ENCODE measurements around the gene LINGO4. TPM values are rescaled to one million over a fixed set of nuclear protein-coding genes. Genes with fewer than 3 reads are reported as not detected.
A peak's percentile ranks its signal among the peaks of the same experiment; 100 is the strongest.

LINGO4 gene
- total and polyA plus RNA-seq, 7 donors = 0.36 to 18.2 (median 4.6) TPM

DNA sequence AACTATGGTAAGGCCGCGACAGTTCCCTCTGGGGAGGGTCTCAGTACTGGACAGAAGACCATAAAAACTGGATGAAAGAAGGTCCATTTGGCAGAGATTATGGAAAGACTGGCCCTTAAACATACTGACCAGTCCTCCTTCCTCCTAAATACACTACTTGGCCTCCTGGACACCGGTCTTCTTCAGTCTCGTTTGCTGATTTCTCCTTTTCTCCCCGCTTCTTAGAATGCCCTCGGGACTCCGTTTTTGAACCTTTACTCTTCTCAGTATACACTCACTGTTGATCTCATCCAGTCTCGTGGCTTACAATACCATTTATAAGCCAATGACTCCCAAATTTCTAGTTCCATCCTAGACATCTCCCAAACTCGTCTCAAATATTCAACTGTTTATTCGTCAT lies 41.2 kb downstream of the LINGO4 start:
- H3K4me3 ChIP-seq = peak overlapping the region; percentile 88
- peak; percentile 7 to 18 (median 9) for ATAC-seq
- no peaks in the 10 kb centered on the region for H3K27me3 ChIP-seq (ENCODE audit: insufficient read depth in 3 of 3, low read length in 2 of 3)
- H3K9me3 ChIP-seq = no peaks in the 10 kb centered on the region
- whole genome bisulfite sequencing, 3 donors = 39 to 59% (median 47%) methylated on average over 10 of the region's 10 CpGs
- peaks cover 10 to 36% of the 10 kb centered on the region in 2 donors for H3K36me3 ChIP-seq (ENCODE audit: insufficient read depth in 1 of 2, low read depth in 1 of 2)
- intact Hi-C loops (cut with DNase I) = loop anchor here (5.0 to 10.0 kb wide), 2 partner anchors 71 to 73 kb away; partner anchors contain the start of genes C2CD4D (in 2 of the 2) and RORC (in 1 of the 2)
- DNase-seq = no peak
- TF ChIP-seq, protein P1, sequence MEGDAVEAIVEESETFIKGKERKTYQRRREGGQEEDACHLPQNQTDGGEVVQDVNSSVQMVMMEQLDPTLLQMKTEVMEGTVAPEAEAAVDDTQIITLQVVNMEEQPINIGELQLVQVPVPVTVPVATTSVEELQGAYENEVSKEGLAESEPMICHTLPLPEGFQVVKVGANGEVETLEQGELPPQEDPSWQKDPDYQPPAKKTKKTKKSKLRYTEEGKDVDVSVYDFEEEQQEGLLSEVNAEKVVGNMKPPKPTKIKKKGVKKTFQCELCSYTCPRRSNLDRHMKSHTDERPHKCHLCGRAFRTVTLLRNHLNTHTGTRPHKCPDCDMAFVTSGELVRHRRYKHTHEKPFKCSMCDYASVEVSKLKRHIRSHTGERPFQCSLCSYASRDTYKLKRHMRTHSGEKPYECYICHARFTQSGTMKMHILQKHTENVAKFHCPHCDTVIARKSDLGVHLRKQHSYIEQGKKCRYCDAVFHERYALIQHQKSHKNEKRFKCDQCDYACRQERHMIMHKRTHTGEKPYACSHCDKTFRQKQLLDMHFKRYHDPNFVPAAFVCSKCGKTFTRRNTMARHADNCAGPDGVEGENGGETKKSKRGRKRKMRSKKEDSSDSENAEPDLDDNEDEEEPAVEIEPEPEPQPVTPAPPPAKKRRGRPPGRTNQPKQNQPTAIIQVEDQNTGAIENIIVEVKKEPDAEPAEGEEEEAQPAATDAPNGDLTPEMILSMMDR (IDR thresholded peaks at IDR 0.05) = no peak
- peaks cover 14% of the 10 kb centered on the region for H3K4me1 ChIP-seq
- peak overlapping the region; percentile 89 for H3K27ac ChIP-seq

DNA sequence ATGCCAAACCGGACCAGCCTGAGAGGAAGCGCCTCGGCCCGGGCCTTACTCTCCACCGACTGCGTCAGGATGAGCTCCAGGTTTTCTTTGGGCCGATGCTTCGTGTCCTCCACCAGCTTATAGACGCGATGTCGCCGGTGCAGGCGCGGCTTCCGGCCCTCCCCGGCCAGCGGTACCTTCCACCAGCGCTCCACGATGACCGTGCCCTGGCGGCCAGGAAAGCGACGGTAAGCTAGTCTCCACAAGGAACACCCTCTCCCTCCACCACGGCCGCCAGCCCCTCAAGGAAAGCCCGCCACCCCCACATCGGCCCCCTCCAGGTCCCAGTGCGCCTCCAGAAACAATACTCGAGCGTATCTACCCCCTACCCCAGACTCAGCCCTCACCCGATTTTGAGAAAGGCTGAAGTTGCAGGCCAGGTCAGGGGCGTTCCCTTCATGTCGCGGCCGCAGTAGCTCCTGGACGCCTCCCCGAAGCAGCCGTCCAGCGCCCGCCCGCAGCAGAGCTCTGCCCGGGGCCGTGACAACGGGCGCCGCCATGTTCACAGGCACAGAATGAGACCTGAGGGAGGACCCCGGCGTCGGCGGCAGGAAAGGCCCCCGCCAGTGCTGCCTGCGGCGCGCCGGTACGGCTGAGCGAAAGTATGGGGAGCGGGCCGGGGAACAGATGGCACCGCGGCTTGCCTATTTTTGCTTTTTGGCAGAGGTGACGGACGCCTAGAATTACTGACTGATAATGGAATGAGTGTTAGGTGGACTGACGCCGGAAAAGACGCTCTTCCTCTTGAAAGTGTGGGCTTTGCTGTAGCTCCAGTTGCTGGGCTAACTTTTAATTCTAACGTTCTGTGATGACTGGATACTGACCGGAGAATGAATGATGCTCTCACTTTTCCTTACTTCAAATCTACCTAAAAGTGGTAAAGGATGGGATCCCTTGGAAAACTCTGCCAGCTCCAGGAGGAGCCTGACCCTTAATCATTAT lies 42.0 kb downstream of the LINGO4 start, which contains the start of gene MRPL9:
TSS of gene MRPL9 (minus strand) at position 556 of the 981 bp plus-strand sequence. CDS start at position 539, 17 bp downstream.
- intact Hi-C loops (cut with DNase I) = loop anchor here (5.0 to 10.0 kb wide), 2 partner anchors 72 to 74 kb away; partner anchors contain the start of genes C2CD4D (in 2 of the 2) and RORC (in 1 of the 2)
- Histone ChIP-seq H3K36me3 (ENCODE audit: insufficient read depth in 1 of 2, low read depth in 1 of 2) (peaks cover 13 to 44% of the 10 kb centered on the region in 2 donors), H3K9me3 (no peaks in the 10 kb centered on the region), H3K4me3 (peak within 1 kb of the TSS; percentile 88), H3K27me3 (ENCODE audit: insufficient read depth in 3 of 3, low read length in 2 of 3) (no peaks in the 10 kb centered on the region), H3K27ac (peak within 1 kb of the TSS; percentile 89), H3K4me1 (peaks cover 14% of the 10 kb centered on the region)
- DNase-seq = peak; percentile 85 to 93
- peak; percentile 97 to 99 (median 98) for ATAC-seq
- 0 to 1% (median 0%) methylated on average over 68 of the region's 68 CpGs for WGBS, 3 donors
- TF ChIP-seq, protein P1 (IDR thresholded peaks at IDR 0.05) = no peak

DNA sequence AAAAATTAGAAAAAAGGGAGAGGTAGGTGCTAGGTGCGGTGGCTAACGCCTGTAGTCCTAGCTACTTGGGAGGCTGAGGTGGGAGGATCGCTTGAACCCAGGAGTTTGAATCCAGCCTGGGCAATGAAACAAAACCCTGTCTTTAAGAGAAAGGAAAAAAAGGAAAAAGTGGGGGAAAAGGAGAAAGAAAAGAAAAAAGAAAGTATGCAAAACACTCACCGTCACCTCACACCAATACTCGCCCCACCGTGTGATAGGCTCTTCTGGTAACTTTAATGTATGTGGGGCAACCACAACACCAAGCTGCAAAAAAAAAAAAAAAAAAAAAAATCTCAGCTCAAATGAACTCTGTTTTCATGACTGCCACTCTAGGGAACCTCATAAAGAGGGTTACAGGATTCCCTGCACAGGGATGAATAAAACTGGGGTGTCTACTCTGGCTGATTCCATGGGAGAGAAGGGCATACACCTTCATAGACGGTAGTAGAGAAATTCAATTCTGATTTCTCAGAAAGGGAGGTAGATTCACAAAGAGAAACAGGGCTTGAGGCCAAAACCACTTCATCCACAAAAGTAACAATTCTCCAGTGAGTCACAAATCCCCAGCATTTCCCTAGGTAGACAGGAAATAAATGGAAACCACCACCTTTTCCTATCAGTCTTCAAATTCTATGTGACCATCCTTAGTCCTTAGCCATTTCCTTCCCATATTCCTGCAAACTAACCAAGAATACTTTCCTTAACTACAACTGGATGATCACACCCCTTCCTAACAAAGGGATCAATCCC lies 44.4 kb downstream of the LINGO4 start:
- peaks cover 14% of the 10 kb centered on the region for H3K4me1 ChIP-seq
- no peak overlapping the region for H3K4me3 ChIP-seq
- peaks cover 13 to 57% of the 10 kb centered on the region in 2 donors for H3K36me3 ChIP-seq (ENCODE audit: insufficient read depth in 1 of 2, low read depth in 1 of 2)
- no peak for DNase-seq
- no peak overlapping the region for H3K27ac ChIP-seq
- no peaks in the 10 kb centered on the region for H3K9me3 ChIP-seq
- 77 to 95% (median 93%) methylated on average over 7 of the region's 7 CpGs for WGBS, 3 donors
- H3K27me3 ChIP-seq (ENCODE audit: insufficient read depth in 3 of 3, low read length in 2 of 3) = no peaks in the 10 kb centered on the region
- ATAC-seq = no peak
- TF ChIP-seq, protein P1 (IDR thresholded peaks at IDR 0.05) = no peak
- intact Hi-C loops (cut with DNase I) = loop anchor here (5.0 to 10.0 kb wide), 2 partner anchors 74 to 77 kb away; partner anchors contain the start of genes C2CD4D (in 2 of the 2) and RORC (in 1 of the 2)

DNA sequence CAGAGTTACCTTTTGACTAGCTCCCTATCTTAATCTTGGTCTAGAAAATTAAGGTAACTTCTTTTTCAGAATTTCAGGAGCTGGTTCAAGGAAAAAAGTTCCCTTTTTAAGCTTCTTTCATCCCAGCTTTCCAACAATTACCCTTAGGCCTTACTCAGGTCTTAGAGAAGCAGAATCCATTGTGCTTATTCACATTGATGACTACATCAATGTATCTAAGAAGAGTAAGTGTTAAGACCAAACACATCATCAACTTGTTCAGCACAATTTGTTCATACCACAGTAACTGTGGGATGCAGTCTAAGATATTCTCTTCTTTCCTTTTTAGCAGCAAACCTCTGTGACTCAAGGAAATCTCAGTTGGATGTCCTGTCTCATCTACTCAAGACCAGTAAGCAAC lies 46.0 kb downstream of the LINGO4 start:
- no peak for ATAC-seq
- H3K36me3 ChIP-seq (ENCODE audit: insufficient read depth in 1 of 2, low read depth in 1 of 2) = peaks cover 13 to 66% of the 10 kb centered on the region in 2 donors

More for the DNA sequence above, 46.0 kb downstream of the LINGO4 start:
- intact Hi-C loops (cut with DNase I) = no loop called here
- peaks cover 11% of the 10 kb centered on the region for H3K4me1 ChIP-seq
- no peak overlapping the region for H3K27ac ChIP-seq
- TF ChIP-seq, protein P1 (IDR thresholded peaks at IDR 0.05) = no peak
- DNase-seq = no peak
- H3K27me3 ChIP-seq (ENCODE audit: insufficient read depth in 3 of 3, low read length in 2 of 3) = no peaks in the 10 kb centered on the region
- no peaks in the 10 kb centered on the region for H3K9me3 ChIP-seq
- H3K4me3 ChIP-seq = no peak overlapping the region
